ENCODE measurements around the gene NANOS1.

The NANOS1 gene

DNA sequence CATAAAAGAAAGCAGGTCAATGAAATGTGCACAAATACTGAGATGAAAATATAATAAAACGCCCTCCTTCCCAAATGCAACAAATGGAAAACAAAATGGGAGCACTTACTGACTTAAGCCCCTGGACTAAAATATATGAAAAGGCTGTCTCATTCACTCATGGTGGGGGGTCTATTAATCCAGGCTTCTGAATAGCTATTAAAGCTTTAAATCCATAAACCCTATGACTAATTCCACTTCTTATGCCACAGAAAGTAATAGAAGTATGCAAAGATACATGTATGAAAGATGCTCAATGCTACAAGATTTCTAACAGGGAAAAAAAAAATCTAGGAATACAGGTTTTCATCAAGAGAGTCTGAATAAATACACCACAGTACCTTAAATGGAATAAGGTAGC, 30.6 kb downstream of the NANOS1 start:
- Mint-ChIP-seq H3K27me3 (no peaks in the 10 kb centered on the region), H3K4me3 (no peak overlapping the region), H3K9me3 (no peaks in the 10 kb centered on the region), H3K27ac (no peak overlapping the region), H3K4me1 (peaks cover 18% of the 10 kb centered on the region), H3K36me3 (peaks cover 81% of the 10 kb centered on the region)
- no peak for DNase-seq
- CTCF ChIA-PET = no interaction called here

- Mint-ChIP-seq H3K9me3 (no peaks in the 10 kb centered on the region), H3K27ac (no peak overlapping the region), H3K36me3 (peaks cover 78% of the 10 kb centered on the region), H3K4me1 (peaks cover 18% of the 10 kb centered on the region), H3K4me3 (no peak overlapping the region), H3K27me3 (no peaks in the 10 kb centered on the region)
- no peak for DNase-seq
- CTCF ChIA-PET = no interaction called here
These were observed 31.8 kb downstream of the NANOS1 start for GRCh38 chr10:119061352-119061751.

DNA sequence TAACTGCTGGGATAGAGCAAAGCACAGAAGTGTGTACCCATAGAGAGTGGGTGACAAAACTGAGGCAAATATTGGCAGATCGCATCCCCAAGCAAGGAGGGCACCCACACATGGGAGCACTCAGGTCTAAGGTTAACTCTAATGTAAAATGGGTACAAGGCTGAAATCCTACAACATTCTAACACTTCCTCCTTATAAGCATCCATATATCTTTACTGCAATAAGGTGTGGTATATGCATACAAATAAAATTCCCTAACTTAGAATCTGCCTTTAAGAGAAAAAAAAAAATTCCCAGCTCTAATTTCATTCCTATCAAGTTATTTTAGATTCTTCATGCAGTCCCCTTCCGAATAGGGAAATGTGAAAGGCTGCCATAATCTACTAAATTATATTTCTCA, 32.4 kb downstream of the NANOS1 start:
- no peak for DNase-seq
- Mint-ChIP-seq H3K4me3 (no peak overlapping the region), H3K27ac (peak overlapping the region; percentile 33), H3K36me3 (peaks cover 77% of the 10 kb centered on the region), H3K9me3 (no peaks in the 10 kb centered on the region), H3K27me3 (no peaks in the 10 kb centered on the region), H3K4me1 (peaks cover 18% of the 10 kb centered on the region)
- CTCF ChIA-PET = interaction anchor here (0.6 kb wide), 1 partner anchor 10 kb away, joined by 3 read pairs; no protein-coding TSS in a partner anchor

- Mint-ChIP-seq H3K27me3 (no peaks in the 10 kb centered on the region), H3K4me1 (peaks cover 31% of the 10 kb centered on the region), H3K4me3 (no peak overlapping the region), H3K9me3 (no peaks in the 10 kb centered on the region), H3K36me3 (peaks cover 65% of the 10 kb centered on the region), H3K27ac (no peak overlapping the region)
- CTCF ChIA-PET = no interaction called here
- DNase-seq = no peak
These were observed 41.1 kb downstream of the NANOS1 start for GRCh38 chr10:119070395-119071165.

GRCh38 chr10:119073584-119073983, 44.1 kb downstream of the NANOS1 start:
- peaks cover 56% of the 10 kb centered on the region for H3K36me3 Mint-ChIP-seq
- CTCF ChIA-PET = no interaction called here
- no peak overlapping the region for H3K4me3 Mint-ChIP-seq
- H3K4me1 Mint-ChIP-seq = peaks cover 52% of the 10 kb centered on the region
- no peaks in the 10 kb centered on the region for H3K27me3 Mint-ChIP-seq
- H3K27ac Mint-ChIP-seq = peak overlapping the region; percentile 70
- no peak for DNase-seq
- H3K9me3 Mint-ChIP-seq = no peaks in the 10 kb centered on the region

DNA sequence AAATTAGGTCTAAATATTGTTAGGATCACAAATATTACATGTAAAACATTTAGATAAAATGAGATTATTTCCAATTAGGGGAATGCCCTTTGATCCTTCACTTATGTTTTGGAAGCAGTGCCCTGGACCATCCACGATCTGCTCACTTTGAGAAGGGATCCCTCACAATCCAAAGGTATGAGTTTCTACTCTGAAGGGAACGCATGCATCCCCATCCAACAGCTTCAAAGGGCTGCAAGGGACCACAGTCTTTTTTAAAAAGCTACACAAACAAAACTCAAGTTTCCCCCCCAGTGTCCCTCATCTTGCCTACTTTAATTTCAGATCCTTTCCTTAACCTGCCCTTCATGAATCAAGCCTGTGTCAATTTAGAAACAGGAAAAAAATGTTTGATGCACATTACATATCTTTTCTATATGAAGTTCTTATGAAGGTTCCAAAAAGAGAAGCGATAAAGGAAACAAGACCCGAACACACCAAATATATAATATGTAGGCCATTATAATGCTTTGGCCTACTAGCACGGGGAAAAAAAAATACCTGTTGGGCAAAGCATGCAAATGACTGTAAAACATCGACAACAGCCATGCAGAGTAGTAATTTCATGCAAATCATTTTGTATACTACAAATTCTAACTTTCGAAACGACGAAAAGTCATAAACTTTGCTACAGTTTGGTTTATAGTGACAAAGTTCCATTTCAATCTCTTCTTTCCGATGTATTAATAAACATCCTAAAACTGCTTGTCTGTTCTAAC, 49.1 kb downstream of the NANOS1 start:
- H3K36me3 Mint-ChIP-seq = peaks cover 38% of the 10 kb centered on the region
- no peaks in the 10 kb centered on the region for H3K27me3 Mint-ChIP-seq
- peaks cover 59% of the 10 kb centered on the region for H3K4me1 Mint-ChIP-seq
- peak overlapping the region; percentile 100 for H3K4me3 Mint-ChIP-seq
- CTCF ChIA-PET = no interaction called here
- no peak for DNase-seq
- no peaks in the 10 kb centered on the region for H3K9me3 Mint-ChIP-seq
- H3K27ac Mint-ChIP-seq = peak overlapping the region; percentile 94

DNA sequence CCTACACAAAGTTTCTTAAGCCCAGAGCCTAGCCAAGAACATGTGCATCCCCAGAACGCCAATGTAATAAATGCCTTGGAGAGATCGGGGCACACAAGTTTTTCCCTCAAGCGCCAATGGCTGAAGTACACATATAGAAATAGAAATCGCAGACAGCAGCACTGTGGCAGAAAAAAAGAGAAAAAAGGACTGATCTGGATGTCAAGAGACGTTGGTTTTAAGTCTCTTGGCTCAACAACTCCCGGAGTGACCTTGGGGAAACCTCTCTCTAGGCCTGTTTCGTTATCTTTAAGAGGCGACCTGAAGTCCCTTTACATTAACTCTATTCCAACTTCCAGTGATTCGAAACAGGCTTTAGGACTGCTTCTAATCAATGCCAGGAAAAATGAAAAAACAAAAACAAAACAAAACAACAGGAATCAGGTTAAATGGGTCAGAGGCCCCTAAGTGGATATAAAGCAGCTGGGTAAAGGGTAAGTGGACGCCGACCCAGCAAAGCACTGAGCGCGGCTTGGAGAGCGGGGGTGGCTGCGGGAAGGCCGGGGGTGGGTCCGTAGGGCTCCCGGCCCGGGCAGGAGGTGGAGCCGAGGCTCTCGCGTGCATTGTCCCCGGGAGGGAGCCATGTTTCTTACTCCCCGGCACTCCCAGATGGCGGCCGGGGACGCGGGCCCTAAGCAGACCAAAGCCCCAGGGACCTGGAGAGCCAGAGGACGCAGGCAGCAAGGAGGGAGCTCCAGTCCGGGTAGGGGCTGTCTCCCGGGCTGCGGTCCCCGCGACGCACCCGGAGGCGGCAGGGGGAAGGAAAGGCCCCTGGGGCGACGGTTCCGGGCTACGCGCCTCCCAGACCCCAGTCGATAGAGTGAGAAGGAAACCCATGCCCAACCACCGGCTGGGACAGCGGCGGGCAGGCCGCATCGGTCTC, 50.3 kb downstream of the NANOS1 start:
- H3K36me3 Mint-ChIP-seq = peaks cover 36% of the 10 kb centered on the region
- H3K4me3 Mint-ChIP-seq = peak overlapping the region; percentile 100
- H3K27ac Mint-ChIP-seq = peak overlapping the region; percentile 94
- H3K27me3 Mint-ChIP-seq = no peaks in the 10 kb centered on the region
- CTCF ChIA-PET = no interaction called here
- peak; percentile 80 for DNase-seq
- peaks cover 57% of the 10 kb centered on the region for H3K4me1 Mint-ChIP-seq
- no peaks in the 10 kb centered on the region for H3K9me3 Mint-ChIP-seq

- H3K27ac Mint-ChIP-seq = peak within 1 kb of the TSS; percentile 94
- H3K4me3 Mint-ChIP-seq = peak within 1 kb of the TSS; percentile 100
- peaks cover 56% of the 10 kb centered on the region for H3K4me1 Mint-ChIP-seq
- no peaks in the 10 kb centered on the region for H3K27me3 Mint-ChIP-seq
- no peaks in the 10 kb centered on the region for H3K9me3 Mint-ChIP-seq
- CTCF ChIA-PET = no interaction called here
- peaks cover 31% of the 10 kb centered on the region for H3K36me3 Mint-ChIP-seq
- peak; percentile 93 for DNase-seq
These were observed 51.2 kb downstream of the NANOS1 start, which contains the start of gene EIF3A for GRCh38 chr10:119080521-119081259. Gene EIF3A (minus strand): TSS chr10:119080817. CDS start chr10:119080676, 141 bp downstream.

Measured in activated naive CD4-positive, alpha-beta T cell treated with anti-CD3 and anti-CD28 coated beads, Interleukin-2, amount 10 ng/mL, durations not matched to agents 7 days and 5 days (primary cell).